ENCODE data around the gene WASF3. TPM values are rescaled to one million over a fixed set of nuclear protein-coding genes. Genes with fewer than 3 reads are reported as not detected.
A peak's percentile ranks its signal among the peaks of the same experiment; 100 is the strongest.

Gene WASF3
- total RNA-seq, 1 donor from 2014 or later, result 25.8 TPM

- no peak overlapping the region for H3K9ac ChIP-seq (ENCODE audit: low read length)
- peaks cover 20% of the 10 kb centered on the region for H3K79me2 ChIP-seq (ENCODE audit: insufficient read depth, low read length)
- DNase-seq (ENCODE audit: low read depth), result no peak
- Mint-ChIP-seq H3K4me3 (ENCODE audit: unreplicated experiment) (peak overlapping the region; percentile 48), H3K4me1 (ENCODE audit: low read depth, unreplicated experiment) (peaks cover 7% of the 10 kb centered on the region), H3K36me3 (ENCODE audit: low read depth, unreplicated experiment) (no peaks in the 10 kb centered on the region), H3K27ac (ENCODE audit: unreplicated experiment) (no peak overlapping the region), H3K9me3 (ENCODE audit: unreplicated experiment) (peaks cover 2% of the 10 kb centered on the region), H3K27me3 (ENCODE audit: low read depth, unreplicated experiment) (no peaks in the 10 kb centered on the region)
- TF ChIP-seq EZH2 (IDR thresholded peaks at IDR 0.05; ENCODE audit: insufficient read depth, low read length), result no peak
- no peak for TF ChIP-seq CTCF (IDR thresholded peaks at IDR 0.05; ENCODE audit: insufficient read depth, low read depth, low read length)
- peak overlapping the region; percentile 65 for H3K4me3 ChIP-seq (ENCODE audit: insufficient read depth, low read depth, low read length)
- H3K4me1 ChIP-seq (ENCODE audit: insufficient read depth, low read length), result peaks cover 18% of the 10 kb centered on the region
- H2AFZ ChIP-seq (ENCODE audit: low read depth, low read length), result peak overlapping the region; percentile 86
- no peak overlapping the region for H3K27ac ChIP-seq (ENCODE audit: low read depth, low read length)
- H3K27me3 ChIP-seq (ENCODE audit: insufficient read depth, low read length), result peaks cover 13% of the 10 kb centered on the region
- peaks cover 27% of the 10 kb centered on the region for H4K20me1 ChIP-seq (ENCODE audit: insufficient read depth, low read length)
- no peak for FAIRE-seq
- H3K4me2 ChIP-seq (ENCODE audit: low read length), result peak overlapping the region; percentile 96
- no peaks in the 10 kb centered on the region for H3K36me3 ChIP-seq (ENCODE audit: insufficient read depth, low read length)
- H3K9me3 ChIP-seq (ENCODE audit: insufficient read depth, low read depth, low read length), result no peaks in the 10 kb centered on the region
Observed at GRCh38 chr13:26557051-26557392, 461 bp upstream of the WASF3 start.

- H3K9ac ChIP-seq (ENCODE audit: low read length), result peak overlapping the region; percentile 77
- peak overlapping the region; percentile 91 for H3K4me3 Mint-ChIP-seq (ENCODE audit: unreplicated experiment)
- no peaks in the 10 kb centered on the region for H3K27me3 Mint-ChIP-seq (ENCODE audit: low read depth, unreplicated experiment)
- peak overlapping the region; percentile 71 for H2AFZ ChIP-seq (ENCODE audit: low read depth, low read length)
- TF ChIP-seq EZH2 (IDR thresholded peaks at IDR 0.05; ENCODE audit: insufficient read depth, low read length) (no peak), CTCF (IDR thresholded peaks at IDR 0.05; ENCODE audit: insufficient read depth, low read depth, low read length) (no peak)
- no peak for FAIRE-seq
- H3K79me2 ChIP-seq (ENCODE audit: insufficient read depth, low read length), result peaks cover 32% of the 10 kb centered on the region
- DNase-seq (ENCODE audit: low read depth), result peak; percentile 13
- no peaks in the 10 kb centered on the region for H3K36me3 ChIP-seq (ENCODE audit: insufficient read depth, low read length)
- peaks cover 2% of the 10 kb centered on the region for H3K9me3 Mint-ChIP-seq (ENCODE audit: unreplicated experiment)
- H3K4me2 ChIP-seq (ENCODE audit: low read length), result peak overlapping the region; percentile 96
- no peaks in the 10 kb centered on the region for H3K36me3 Mint-ChIP-seq (ENCODE audit: low read depth, unreplicated experiment)
- no peaks in the 10 kb centered on the region for H3K9me3 ChIP-seq (ENCODE audit: insufficient read depth, low read depth, low read length)
- peak overlapping the region; percentile 13 for H3K27ac Mint-ChIP-seq (ENCODE audit: unreplicated experiment)
- peak overlapping the region; percentile 44 for H3K27ac ChIP-seq (ENCODE audit: low read depth, low read length)
- H4K20me1 ChIP-seq (ENCODE audit: insufficient read depth, low read length), result peaks cover 36% of the 10 kb centered on the region
- peaks cover 20% of the 10 kb centered on the region for H3K4me1 ChIP-seq (ENCODE audit: insufficient read depth, low read length)
- peaks cover 7% of the 10 kb centered on the region for H3K4me1 Mint-ChIP-seq (ENCODE audit: low read depth, unreplicated experiment)
- peaks cover 8% of the 10 kb centered on the region for H3K27me3 ChIP-seq (ENCODE audit: insufficient read depth, low read length)
- peak overlapping the region; percentile 65 for H3K4me3 ChIP-seq (ENCODE audit: insufficient read depth, low read depth, low read length)
Observed at GRCh38 chr13:26558074-26558805, 757 bp downstream of the WASF3 start.

GRCh38 chr13:26558987-26559386, 1.5 kb downstream of the WASF3 start:
- no peaks in the 10 kb centered on the region for H3K27me3 Mint-ChIP-seq (ENCODE audit: low read depth, unreplicated experiment)
- Histone ChIP-seq H3K4me3 (ENCODE audit: insufficient read depth, low read depth, low read length) (peak overlapping the region; percentile 65), H3K36me3 (ENCODE audit: insufficient read depth, low read length) (no peaks in the 10 kb centered on the region), H3K79me2 (ENCODE audit: insufficient read depth, low read length) (peaks cover 39% of the 10 kb centered on the region), H3K4me1 (ENCODE audit: insufficient read depth, low read length) (peaks cover 20% of the 10 kb centered on the region), H3K9me3 (ENCODE audit: insufficient read depth, low read depth, low read length) (no peaks in the 10 kb centered on the region), H3K4me2 (ENCODE audit: low read length) (peak overlapping the region; percentile 96), H3K27ac (ENCODE audit: low read depth, low read length) (no peak overlapping the region), H2AFZ (ENCODE audit: low read depth, low read length) (no peak overlapping the region), H3K9ac (ENCODE audit: low read length) (no peak overlapping the region), H4K20me1 (ENCODE audit: insufficient read depth, low read length) (peaks cover 37% of the 10 kb centered on the region), H3K27me3 (ENCODE audit: insufficient read depth, low read length) (peaks cover 7% of the 10 kb centered on the region)
- H3K36me3 Mint-ChIP-seq (ENCODE audit: low read depth, unreplicated experiment), result no peaks in the 10 kb centered on the region
- peaks cover under 1% of the 10 kb centered on the region for H3K9me3 Mint-ChIP-seq (ENCODE audit: unreplicated experiment)
- FAIRE-seq (no peak), DNase-seq (ENCODE audit: low read depth) (no peak)
- TF ChIP-seq EZH2 (IDR thresholded peaks at IDR 0.05; ENCODE audit: insufficient read depth, low read length), result no peak
- TF ChIP-seq CTCF (IDR thresholded peaks at IDR 0.05; ENCODE audit: insufficient read depth, low read depth, low read length), result no peak
- no peak overlapping the region for H3K27ac Mint-ChIP-seq (ENCODE audit: unreplicated experiment)
- H3K4me1 Mint-ChIP-seq (ENCODE audit: low read depth, unreplicated experiment), result peaks cover 7% of the 10 kb centered on the region
- peak overlapping the region; percentile 91 for H3K4me3 Mint-ChIP-seq (ENCODE audit: unreplicated experiment)
